OCI-LY1 (cell line): Measurements from ENCODE around the gene BCL2L13.

Source experiments
- H2AFZ ChIP-seq: fragments of 200-600 bp; sonication (generic), shearing (Covaris generic); 2 replicates; pipeline ENCODE4 v1.6.0; 2014; ENCODE audit warnings: antibody characterized with exemption, mild to moderate bottlenecking, low read length
- H3F3A ChIP-seq: fragments of 200-600 bp; sonication (generic), shearing (Covaris generic); 2 replicates; pipeline ENCODE4 v1.6.0; 2014; ENCODE audit warnings: mild to moderate bottlenecking, antibody characterized with exemption, low read length, moderate library complexity; ENCODE audit not compliant: insufficient read depth
- H3K27ac ChIP-seq: fragments of 200-600 bp; sonication (generic); 2 replicates; pipeline ENCODE4 v1.5.1; 2014; ENCODE audit warnings: low read length, mixed run types, mild to moderate bottlenecking, low read depth; ENCODE audit not compliant: poor library complexity, severe bottlenecking
- H3K27me3 ChIP-seq: fragments of 200-600 bp; sonication (generic); 2 replicates; pipeline ENCODE4 v1.6.0; 2014; ENCODE audit warnings: antibody characterized with exemption, mild to moderate bottlenecking, low read length, moderate library complexity; ENCODE audit not compliant: insufficient read depth
- H3K36me3 ChIP-seq: fragments of 200-600 bp; sonication (generic); 2 replicates; pipeline ENCODE4 v1.6.1; 2014; ENCODE audit warnings: mild to moderate bottlenecking, antibody characterized with exemption, low read length, moderate library complexity, mixed read lengths; ENCODE audit not compliant: insufficient read depth
- H3K4me1 ChIP-seq: fragments of 200-600 bp; sonication (generic); 2 replicates; pipeline ENCODE4 v1.5.1; 2014; ENCODE audit warnings: mild to moderate bottlenecking, low read length, moderate library complexity; ENCODE audit not compliant: insufficient read depth, severe bottlenecking
- H3K4me2 ChIP-seq: fragments of 200-600 bp; sonication (generic), shearing (Covaris generic); 2 replicates; pipeline ENCODE4 v1.6.1; 2014; ENCODE audit warnings: low read length
- H3K4me3 ChIP-seq: fragments of 200-600 bp; sonication (generic); 2 replicates; pipeline ENCODE4 v1.5.1; 2014; ENCODE audit warnings: low read length, low read depth, mild to moderate bottlenecking, mixed read lengths; ENCODE audit not compliant: poor library complexity, severe bottlenecking
- H3K79me2 ChIP-seq: fragments of 200-600 bp; shearing (Covaris generic); 2 replicates; pipeline ENCODE4 v1.6.1; 2016; ENCODE audit warnings: mixed run types, low read length, mixed read lengths; ENCODE audit not compliant: insufficient read depth
- H3K9ac ChIP-seq: fragments of 200-600 bp; sonication (generic), shearing (Covaris generic); 2 replicates; pipeline ENCODE4 v1.6.1; 2014; ENCODE audit warnings: mild to moderate bottlenecking, low read length, mixed read lengths
- H3K9me2 ChIP-seq: fragments of 200-600 bp; sonication (generic), shearing (Covaris generic); 2 replicates; pipeline ENCODE4 v1.6.1; 2014; ENCODE audit warnings: low read depth, mild to moderate bottlenecking, low read length, mixed read lengths
- H3K9me3 ChIP-seq: fragments of 200-600 bp; shearing (Covaris generic); 2 replicates; pipeline ENCODE4 v1.6.1; 2014; ENCODE audit warnings: low read length, mixed read lengths
- H4K20me1 ChIP-seq: fragments of 200-600 bp; sonication (generic), shearing (Covaris generic); 2 replicates; pipeline ENCODE4 v1.6.0; 2016; ENCODE audit warnings: mild to moderate bottlenecking, low read length; ENCODE audit not compliant: insufficient read depth
- EZH2 ChIP-seq: fragments of 200-600 bp; sonication (generic), shearing (Covaris generic); IDR thresholded peaks from 2 replicates; pipeline ENCODE4 v1.8.0; 2017; ENCODE audit warnings: borderline replicate concordance, mixed run types, mild to moderate bottlenecking, antibody characterized with exemption, low read length, moderate library complexity, mixed read lengths
- TF ChIP-seq, protein P1 (sequence below): fragments of 200-600 bp; sonication (generic), shearing (Covaris generic); IDR thresholded peaks from 2 replicates; pipeline ENCODE4 v1.5.1; 2017; ENCODE audit warnings: mild to moderate bottlenecking, antibody characterized with exemption, low read length, moderate library complexity, mixed read lengths

Gene BCL2L13

DNA sequence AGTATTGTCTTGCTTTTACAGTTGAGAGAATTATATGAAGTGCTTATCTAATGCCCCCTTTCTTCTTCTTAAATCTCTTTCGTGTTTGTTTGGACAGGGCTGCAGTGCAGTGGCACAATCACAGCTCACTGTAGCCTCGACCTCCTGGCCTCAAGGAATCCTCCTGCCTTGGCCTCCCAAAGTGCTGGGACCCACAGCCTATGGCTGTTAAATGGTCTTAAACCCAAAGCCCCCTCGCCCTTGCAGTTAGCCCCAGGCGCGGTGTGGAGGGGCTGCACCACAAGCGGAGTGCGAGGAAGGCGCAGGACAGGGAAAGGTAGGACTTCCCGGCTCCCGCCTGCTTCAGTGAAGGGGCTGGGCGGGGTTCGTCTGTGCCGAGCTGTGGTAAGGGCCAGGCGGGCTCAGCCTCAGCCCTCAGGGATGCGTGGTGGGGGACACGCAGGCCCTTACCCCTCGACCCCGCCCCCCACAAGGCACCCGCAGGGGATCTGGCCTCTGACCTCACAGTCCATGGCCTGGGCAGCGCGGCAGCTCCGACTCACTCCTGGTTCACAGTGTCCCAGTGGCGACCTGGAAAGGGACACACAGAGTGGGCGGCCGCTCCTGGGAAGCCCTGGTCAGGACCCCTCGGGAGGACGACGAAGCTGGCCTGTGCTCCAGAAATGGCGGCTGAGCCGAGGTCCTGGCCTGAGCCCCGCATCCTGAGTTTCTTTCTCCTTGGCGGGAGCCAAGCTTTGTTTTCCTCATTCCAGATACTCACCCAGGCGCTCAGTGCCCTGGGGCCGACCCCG lies 111.2 kb downstream of the BCL2L13 start:
- H3K4me2 ChIP-seq = no peak overlapping the region
- H3K79me2 ChIP-seq = no peaks in the 10 kb centered on the region
- no peak overlapping the region for H3K27ac ChIP-seq
- H4K20me1 ChIP-seq = no peaks in the 10 kb centered on the region
- no peak overlapping the region for H3K4me3 ChIP-seq
- no peaks in the 10 kb centered on the region for H3K9me3 ChIP-seq
- H3K9me2 ChIP-seq = no peaks in the 10 kb centered on the region
- no peak overlapping the region for H3K9ac ChIP-seq
- H2AFZ ChIP-seq = no peak overlapping the region
- TF ChIP-seq, protein P1, sequence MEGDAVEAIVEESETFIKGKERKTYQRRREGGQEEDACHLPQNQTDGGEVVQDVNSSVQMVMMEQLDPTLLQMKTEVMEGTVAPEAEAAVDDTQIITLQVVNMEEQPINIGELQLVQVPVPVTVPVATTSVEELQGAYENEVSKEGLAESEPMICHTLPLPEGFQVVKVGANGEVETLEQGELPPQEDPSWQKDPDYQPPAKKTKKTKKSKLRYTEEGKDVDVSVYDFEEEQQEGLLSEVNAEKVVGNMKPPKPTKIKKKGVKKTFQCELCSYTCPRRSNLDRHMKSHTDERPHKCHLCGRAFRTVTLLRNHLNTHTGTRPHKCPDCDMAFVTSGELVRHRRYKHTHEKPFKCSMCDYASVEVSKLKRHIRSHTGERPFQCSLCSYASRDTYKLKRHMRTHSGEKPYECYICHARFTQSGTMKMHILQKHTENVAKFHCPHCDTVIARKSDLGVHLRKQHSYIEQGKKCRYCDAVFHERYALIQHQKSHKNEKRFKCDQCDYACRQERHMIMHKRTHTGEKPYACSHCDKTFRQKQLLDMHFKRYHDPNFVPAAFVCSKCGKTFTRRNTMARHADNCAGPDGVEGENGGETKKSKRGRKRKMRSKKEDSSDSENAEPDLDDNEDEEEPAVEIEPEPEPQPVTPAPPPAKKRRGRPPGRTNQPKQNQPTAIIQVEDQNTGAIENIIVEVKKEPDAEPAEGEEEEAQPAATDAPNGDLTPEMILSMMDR = no peak
- no peak for TF ChIP-seq EZH2
- H3K4me1 ChIP-seq = no peaks in the 10 kb centered on the region
- H3F3A ChIP-seq = no peaks in the 10 kb centered on the region
- H3K36me3 ChIP-seq = no peaks in the 10 kb centered on the region
- H3K27me3 ChIP-seq = no peaks in the 10 kb centered on the region

DNA sequence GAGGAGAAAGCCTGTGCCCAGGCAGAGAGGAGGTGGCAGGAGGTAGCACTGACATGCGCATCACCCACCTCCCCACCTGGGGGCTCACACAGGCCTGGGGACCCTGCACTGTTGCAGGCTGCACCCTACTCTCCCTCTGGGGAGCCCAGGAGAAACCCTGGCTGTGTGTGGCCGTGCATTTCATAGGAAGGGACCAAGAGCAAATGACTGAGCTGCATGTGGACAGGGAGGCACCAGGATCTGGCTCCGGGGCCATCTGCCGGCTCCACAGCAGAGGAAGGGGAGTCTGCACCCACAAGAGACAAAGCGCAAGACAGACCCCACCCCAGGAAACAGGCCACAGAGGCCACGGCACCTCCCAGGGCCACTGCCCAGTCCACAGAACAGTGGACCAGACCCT lies 113.0 kb downstream of the BCL2L13 start:
- Histone ChIP-seq H3K4me3 (no peak overlapping the region), H3K27ac (no peak overlapping the region), H3K4me1 (no peaks in the 10 kb centered on the region), H3K79me2 (no peaks in the 10 kb centered on the region), H3K9ac (no peak overlapping the region), H3K9me3 (no peaks in the 10 kb centered on the region), H2AFZ (no peak overlapping the region), H3K4me2 (no peak overlapping the region), H3K27me3 (no peaks in the 10 kb centered on the region), H3F3A (no peaks in the 10 kb centered on the region), H4K20me1 (no peaks in the 10 kb centered on the region), H3K36me3 (no peaks in the 10 kb centered on the region), H3K9me2 (no peaks in the 10 kb centered on the region)
- no peak for TF ChIP-seq EZH2
- TF ChIP-seq, protein P1 = no peak

DNA sequence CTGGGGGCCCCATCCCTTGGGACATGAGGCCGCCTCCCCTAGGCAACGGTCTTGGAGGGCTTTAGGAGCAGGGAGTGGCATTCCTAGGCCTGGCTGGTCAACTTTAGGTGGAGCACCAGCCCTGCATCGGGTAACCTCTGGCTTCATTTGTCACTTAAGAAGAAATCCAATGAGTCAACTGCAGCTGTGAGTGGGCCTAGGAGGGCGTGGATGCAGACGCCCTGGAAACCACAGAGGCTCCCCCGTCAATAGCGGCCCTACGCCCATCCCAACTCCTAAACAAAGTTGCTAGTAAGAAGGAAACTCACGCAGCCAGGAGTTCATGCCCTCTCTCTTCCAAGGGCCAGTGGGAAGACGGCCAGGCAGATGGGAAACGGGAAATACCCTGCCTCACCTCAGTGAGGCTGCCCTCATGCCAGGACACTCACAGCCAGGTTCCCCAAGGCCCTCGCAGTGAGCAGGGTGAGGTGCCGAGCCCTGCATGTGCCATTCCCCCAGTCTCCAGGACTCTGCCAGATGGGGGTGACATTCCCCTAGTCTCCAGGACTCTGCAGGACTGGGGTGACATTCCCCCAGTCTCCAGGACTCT lies 114.9 kb downstream of the BCL2L13 start:
- no peaks in the 10 kb centered on the region for H3F3A ChIP-seq
- peaks cover 5% of the 10 kb centered on the region for H3K79me2 ChIP-seq
- no peak overlapping the region for H2AFZ ChIP-seq
- no peak overlapping the region for H3K4me3 ChIP-seq
- H3K27ac ChIP-seq = no peak overlapping the region
- H3K4me2 ChIP-seq = no peak overlapping the region
- H3K27me3 ChIP-seq = no peaks in the 10 kb centered on the region
- no peak for TF ChIP-seq EZH2
- TF ChIP-seq, protein P1 = no peak
- no peaks in the 10 kb centered on the region for H3K4me1 ChIP-seq
- no peak overlapping the region for H3K9ac ChIP-seq
- no peaks in the 10 kb centered on the region for H3K36me3 ChIP-seq
- no peaks in the 10 kb centered on the region for H4K20me1 ChIP-seq
- H3K9me2 ChIP-seq = no peaks in the 10 kb centered on the region
- no peaks in the 10 kb centered on the region for H3K9me3 ChIP-seq
